Right lobe of liver (tissue), 4 donors: Measurements from ENCODE around the gene BDP1.

Source experiments
- CTCF ChIP-seq, 4 donors: fragments of 200-600 bp in 3 of 4; fragments of 450-650 bp in 1 of 4; IDR thresholded peaks; one replicate each; pipeline versions ENCODE4 v1.5.1 to v1.8.0; 2016 to 2022; ENCODE audit warnings: antibody characterized with exemption in 4 of 4, mild to moderate bottlenecking in 2 of 4
- POLR2A ChIP-seq: fragments of 450-650 bp; IDR thresholded peaks from one replicate; pipeline ENCODE4 v1.6.1; 2017; ENCODE audit warnings: antibody characterized with exemption, mild to moderate bottlenecking
- donor health status: DM: no; HTN: no; CAD: no.
- donor health status: DM: no; HTN: no; CAD: no.
- donor health status: DM: no; HTN: yes; CAD: no.

DNA sequence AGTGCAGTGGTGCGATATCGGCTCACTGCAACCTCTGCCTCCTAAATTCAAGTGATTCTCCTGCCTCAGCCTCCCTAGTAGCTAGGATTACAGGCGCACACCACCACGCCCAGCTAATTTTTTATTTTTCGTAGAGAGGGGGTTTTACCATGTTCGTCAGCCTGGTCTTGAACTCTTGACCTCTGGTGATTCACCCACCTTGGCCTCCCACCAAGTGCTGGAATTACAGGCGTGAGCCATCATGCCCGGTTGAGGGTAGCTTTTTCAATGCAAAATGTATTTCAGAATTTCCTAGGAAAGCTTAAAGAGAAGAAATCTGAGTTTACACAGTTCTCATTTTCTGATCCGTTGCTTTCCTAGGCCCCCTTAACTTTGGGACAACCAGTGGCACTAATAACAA, 15.7 kb downstream of the BDP1 start:
- TF ChIP-seq CTCF (IDR thresholded peaks at IDR 0.05): no peak
- no peak for TF ChIP-seq POLR2A
